ENCODE data around the gene KSR1.

DNA sequence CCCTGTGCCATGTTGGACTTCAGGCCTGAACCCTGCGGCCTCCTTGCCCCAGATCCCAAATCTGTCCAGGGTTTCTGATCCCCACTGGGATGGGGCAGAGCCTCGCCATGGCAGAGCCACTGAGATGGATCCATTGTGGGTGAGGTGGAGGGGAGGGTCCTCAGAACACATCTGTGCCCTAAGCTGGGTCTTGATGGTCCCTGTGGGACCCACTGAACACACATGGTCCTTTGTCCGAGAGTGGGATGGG is 38.0 kb upstream of the KSR1 start:
- TF ChIP-seq, protein P1, sequence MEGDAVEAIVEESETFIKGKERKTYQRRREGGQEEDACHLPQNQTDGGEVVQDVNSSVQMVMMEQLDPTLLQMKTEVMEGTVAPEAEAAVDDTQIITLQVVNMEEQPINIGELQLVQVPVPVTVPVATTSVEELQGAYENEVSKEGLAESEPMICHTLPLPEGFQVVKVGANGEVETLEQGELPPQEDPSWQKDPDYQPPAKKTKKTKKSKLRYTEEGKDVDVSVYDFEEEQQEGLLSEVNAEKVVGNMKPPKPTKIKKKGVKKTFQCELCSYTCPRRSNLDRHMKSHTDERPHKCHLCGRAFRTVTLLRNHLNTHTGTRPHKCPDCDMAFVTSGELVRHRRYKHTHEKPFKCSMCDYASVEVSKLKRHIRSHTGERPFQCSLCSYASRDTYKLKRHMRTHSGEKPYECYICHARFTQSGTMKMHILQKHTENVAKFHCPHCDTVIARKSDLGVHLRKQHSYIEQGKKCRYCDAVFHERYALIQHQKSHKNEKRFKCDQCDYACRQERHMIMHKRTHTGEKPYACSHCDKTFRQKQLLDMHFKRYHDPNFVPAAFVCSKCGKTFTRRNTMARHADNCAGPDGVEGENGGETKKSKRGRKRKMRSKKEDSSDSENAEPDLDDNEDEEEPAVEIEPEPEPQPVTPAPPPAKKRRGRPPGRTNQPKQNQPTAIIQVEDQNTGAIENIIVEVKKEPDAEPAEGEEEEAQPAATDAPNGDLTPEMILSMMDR (IDR thresholded peaks at IDR 0.05): no peak
- TF ChIP-seq POLR2A (IDR thresholded peaks at IDR 0.05): no peak
